GM21717 (cell line): ENCODE measurements around the gene RPE.

Experiments used
- ATAC-seq: cut with Tn5 transposase; IDR thresholded peaks from one replicate; pipeline ENCODE4 v1.9.1; 2021; ENCODE audit warnings: mild to moderate bottlenecking, moderate library complexity; ENCODE audit not compliant: unreplicated experiment

Gene RPE

DNA sequence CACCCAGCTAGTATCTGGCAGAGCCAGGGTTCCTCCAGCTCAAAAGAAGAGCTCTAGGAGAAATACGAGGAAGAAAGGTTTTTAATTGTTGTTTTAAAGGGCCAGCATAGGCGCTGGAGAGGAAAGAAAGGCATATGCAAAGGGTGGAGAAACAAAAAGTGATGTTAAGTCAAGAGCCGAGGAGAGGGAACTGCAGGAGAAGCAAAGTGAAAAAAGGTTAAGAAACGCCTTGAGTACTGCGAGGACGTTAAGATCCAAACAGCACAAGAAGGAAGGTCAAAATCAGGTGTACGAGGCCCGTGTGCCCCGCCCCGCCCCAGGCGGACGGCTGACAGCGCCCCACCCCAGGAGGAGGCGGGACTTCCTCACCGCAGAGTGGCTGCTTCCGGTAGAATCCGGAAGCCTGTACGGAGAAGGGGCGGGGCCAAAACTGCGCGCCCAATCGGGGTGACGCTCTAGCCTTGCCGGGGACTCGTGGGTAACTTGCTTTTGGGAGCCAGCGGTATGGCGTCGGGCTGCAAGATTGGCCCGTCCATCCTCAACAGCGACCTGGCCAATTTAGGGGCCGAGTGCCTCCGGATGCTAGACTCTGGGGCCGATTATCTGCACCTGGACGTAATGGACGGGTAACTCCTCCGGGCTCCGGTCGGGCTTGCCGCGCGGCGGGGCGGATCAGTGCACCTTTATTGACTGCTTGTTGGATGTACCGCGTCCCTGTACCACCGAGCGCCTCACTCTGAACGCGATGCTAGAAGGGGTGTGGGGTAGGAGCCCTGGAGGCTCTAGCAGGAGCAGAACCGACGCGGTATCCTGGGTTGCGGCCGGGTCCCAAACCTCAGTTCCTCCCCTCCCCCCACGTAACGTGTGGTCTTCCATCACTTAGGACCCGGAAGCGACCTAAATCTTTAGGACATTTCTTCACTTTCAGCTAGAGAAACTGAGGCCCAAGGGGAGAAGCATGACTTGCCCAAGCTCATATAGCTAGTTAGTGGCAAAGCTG lies at the start of gene RPE:
TSS of gene RPE (plus strand) at position 481 of the 1,000 bp plus-strand sequence. CDS start at position 505, 24 bp downstream.
- peak; percentile 100 for ATAC-seq

DNA sequence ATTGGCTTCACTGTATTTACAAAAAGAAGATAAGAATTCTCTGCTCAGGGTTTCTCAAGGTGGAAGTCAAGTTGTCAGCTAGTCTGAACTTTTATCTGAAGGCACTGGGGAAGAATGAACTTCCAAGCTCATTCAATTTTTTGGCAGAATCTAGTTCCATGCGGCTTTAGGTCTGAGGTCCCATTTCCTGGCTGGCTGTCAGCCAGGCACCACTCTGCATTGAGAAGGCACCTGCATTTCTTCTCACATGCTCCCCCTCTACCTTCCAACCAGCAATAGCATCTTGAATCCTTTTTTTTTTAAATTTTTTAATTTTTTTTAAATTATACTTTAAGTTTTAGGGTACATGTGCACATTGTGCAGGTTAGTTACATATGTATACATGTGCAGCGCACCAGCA lies 46.2 kb upstream of the RPE start:
- ATAC-seq: no peak

DNA sequence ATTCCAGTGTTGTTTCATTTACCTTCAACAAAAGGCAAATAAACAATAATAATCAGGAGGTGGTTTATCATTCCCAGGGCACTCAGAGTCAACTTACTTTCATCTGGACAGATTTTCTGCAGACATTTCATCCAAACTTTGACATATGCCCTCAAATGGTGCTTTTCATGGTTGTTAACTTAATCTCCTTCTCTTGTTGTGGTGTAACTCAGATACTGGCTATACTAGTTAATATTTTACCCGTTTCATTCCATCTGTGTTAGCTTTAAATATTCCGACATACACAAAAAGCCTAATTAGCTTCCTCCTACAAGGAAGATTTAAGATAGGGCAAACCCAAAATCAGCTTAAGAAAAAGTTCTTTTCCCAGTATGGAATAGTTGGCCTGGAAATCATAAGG lies 44.4 kb upstream of the RPE start:
- no peak for ATAC-seq

DNA sequence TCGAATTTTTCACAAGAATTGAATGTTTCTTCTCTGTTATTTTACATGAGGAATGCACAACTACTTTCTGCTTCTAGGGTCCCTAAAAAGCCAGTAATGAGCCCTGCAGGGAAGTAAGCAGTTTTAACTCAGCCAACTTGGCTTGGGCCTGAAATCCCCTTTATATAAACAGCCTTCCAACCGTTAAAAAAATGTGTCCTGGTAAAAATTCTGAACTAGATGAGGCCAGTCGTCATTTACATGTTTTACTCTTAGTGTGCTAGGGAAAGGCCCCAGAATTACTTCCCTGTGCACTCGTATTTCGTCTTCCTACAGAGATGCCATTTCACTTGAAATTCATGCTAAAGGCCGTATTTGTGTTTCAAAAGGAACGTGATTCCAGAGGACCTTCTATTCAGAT lies 42.4 kb upstream of the RPE start:
- ATAC-seq: no peak

DNA sequence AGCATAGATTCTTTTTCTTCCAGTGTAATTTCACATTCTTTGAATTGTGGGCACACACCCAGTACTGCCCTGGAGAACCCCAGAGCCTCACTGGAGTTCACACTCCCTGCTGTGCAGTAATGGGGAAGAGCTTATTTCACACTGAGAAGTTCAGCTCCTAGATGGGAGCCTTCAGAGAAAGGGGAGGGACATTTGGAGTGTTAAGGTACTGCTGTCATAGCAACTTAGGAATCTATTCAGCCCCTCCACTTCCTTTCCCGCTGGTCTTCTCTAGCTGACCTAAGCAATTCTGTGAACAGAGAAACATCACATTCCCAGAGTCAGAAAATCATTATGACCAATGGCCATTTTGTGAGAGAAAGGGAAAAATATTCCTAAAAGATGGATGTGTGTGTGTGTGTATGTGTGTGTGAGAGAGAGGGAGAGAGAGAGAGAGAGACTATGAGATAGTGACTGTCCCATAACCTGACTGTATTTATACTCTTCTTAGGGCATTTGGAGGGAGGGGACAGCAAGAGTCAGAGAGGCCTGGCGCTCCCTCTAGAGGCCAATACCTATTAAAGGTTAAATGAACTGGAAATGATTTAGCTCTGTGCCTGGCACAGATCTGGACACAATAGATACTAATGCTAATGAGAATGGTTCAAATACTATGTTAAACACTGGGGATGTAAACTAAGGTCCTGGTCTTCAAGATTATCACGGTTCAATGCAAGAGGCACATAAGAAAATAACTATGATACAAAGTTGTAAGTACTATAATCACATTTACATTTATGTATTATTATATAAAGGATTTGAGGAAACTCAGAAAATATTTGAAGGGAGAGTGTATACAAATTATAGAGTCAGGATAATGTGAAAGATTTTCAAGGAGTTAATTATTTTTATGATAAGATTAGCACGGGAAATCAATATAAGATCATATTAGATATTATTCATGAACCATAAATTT lies 41.5 kb upstream of the RPE start:
- peak; percentile 96 for ATAC-seq

DNA sequence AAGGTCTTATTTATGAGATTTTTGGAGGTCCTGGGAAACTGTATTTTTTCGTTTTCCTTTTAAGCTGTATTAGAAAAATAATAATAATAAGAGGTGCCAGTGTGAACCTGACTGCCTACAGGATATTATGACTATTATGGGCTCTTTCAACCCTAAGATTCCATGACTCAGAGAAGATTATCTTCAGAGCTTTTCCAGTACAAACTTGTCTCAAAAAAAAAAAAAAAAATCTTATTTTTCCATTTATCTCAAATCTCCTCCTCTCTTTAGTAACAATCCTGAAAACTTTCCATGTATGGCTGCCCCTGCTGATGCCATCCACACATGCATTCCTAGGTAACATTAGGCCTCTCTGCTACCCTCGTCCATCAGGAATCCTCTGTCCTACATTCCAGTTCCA lies 36.7 kb upstream of the RPE start:
- no peak for ATAC-seq

DNA sequence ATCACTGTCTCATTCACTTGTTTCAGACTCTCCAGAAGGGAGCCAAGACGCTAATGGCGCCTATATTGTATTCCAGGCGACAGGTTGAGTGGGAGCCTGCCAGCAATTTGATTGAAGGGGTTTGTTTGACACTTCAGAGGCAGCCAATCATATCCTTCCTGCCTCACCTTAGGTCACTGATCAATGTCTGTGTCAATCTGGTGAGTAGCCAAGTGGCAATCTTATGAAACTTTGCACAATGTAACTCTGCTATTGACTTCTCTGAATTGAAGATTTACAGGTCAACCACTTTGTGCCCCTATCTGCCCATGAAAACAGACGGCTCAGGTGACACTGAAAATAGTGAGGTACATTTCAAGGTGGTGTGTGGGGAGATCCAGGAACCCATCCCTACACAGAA lies 32.7 kb upstream of the RPE start:
- ATAC-seq: no peak

DNA sequence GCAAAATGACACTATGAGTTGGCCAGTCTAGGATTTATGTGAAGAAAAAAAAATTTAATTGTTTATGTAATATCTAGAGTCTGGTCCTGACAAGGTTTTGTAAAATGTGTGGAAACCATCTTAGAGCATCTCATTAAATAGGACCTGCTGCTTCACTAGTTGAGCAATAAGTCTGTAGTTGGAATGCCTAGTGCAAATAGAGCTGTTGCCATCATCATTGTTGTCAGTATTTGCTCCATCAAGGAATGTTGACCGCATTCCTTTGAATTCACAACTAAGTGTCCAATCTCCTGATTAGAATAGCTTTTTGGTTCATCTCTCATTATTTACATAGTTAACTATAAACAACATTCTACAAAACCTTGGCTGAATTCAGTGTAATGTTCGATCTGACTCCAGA lies 32.2 kb upstream of the RPE start:
- ATAC-seq: no peak

DNA sequence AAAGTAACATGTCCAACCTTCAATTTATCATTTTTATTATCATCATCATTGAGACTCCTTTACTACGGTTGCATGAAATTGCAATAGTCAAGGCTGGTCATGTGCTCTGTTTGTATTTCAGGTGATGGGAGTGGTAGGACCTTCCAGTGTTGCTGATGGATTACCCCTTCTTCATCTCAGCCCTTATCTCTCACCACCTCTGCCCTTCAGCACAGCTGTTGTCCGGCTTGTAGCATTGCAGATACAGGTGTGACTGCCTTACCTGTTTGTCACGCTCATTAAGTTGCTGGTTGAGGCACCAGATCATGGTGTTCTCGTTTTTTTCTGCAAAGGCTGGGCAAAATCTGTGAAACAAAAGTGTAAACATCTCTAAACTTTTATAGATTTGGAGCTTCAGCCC lies 31.7 kb upstream of the RPE start:
- no peak for ATAC-seq

DNA sequence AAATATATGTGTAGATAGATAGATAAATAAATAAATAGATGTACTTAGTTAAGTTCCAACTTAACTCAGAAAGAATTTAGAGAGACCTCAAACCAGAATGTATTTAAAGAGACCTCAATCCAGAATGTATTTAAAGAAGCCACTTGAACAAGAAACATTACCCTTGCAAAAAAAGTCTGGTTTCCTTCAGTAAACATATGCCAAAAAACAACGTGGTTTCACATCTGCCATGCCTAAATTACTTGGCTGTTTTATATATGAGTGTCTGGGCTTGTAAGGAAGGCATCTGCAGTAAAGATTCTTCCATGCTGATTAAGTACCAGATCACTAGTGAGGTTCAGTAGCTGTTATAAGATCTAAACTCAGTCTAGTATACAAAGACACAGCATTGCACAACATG lies 29.1 kb upstream of the RPE start:
- ATAC-seq: no peak

DNA sequence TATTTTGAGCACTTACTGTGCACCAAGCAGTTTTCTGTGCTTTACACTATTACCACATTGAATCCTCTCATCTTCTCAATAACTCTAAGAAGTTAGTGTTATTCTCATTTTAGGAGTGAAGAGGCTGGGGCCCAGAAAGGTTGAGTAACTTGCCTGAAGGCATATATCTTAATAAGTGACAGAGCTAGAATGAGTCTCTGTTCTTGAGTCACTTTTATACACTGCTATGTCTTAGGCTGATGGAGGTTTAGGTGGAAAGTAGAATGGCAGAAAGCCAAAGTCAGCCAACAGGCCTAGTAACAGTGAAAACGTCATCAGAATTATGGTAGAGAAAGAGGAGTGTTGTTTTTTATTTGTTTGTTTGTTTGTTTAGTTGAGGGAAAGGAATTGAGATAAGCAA lies 27.9 kb upstream of the RPE start:
- no peak for ATAC-seq

DNA sequence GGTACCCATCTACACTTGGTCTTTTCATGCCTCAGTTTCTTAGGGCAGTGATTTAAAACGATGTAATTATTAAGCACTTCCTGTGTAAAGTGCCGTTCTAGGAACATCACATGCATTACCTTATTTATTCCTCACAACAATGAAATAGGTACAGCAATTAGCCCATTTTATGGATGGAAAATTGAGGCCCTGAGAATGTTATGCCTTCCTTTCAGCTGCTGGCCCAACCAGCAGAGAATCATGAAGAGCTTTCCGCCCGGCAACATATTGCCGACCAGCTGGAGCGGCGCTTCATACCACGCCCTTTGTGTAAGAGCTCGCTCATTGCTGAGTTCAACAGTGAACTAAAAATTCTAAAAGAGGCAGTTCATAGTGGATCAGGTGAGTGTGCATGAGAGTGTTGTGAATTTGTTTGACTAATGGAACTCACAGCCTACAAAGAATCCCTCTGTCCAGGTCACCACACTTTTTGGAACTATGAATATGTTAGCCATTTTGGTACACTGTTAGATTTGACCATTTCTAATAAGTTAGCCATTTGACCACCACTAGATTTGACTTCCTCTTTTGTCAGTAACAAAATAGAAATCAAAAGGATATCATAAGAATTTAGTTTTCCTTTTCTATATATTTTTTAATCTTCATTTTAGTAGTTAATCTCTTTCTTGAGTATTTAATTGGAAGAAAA lies 25.6 kb upstream of the RPE start:
- no peak for ATAC-seq

DNA sequence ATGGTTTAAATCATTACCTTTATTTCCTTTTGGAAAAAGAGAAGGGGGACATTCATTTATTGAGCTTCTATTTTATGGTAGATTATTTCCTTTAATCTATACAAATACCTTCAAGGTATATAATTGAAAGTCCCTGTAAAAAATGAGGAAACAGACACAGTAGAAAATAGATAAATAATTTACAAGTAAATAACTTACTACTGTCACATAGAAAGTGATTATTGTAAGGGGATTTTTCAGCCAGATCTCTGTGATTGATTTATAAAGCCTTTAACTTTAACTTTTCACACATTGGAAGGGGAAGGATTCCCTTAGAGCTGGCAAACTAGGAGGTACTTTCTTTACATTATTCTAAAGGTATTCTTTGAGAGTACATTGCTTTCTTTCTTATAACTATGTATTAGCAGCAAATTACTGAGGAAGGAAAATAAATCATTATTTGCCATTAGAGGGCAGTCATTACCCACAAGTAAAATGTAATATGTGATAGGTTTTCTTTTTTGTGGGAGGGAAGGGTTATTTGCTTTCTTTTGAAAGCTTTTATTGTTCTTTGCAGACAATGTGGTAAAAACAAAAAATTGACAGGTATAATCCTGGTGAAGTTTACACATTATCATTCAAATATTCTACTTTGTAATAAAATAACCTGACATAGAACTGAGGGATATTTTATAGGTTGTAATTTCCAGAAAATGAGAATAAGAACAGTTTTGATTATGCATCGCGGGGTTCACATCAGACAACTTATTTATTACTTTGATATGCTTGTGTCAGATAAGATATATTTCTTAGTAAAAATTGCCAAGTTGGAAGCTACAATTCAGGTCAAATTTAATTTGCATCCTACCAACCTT lies 24.8 kb upstream of the RPE start:
- ATAC-seq: no peak

DNA sequence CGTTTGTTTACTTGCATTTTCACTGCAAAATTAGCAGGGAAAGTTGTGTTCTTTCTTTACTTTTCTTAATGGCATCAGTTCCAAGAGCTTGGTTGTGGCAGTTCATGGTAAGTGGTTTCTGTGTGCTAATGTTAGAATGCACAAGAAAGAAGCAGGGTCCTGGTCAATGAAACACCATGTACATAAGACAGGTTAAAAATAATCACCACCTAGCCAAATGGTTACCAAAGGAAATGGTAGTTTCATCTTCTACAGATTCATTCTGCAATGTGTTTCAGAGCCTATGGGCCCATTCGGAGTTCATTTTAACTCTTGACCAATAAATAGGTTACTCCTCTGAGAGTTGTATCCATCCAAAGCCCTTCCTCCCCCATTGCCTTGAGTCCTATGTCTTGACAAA lies 18.1 kb upstream of the RPE start:
- ATAC-seq: no peak

DNA sequence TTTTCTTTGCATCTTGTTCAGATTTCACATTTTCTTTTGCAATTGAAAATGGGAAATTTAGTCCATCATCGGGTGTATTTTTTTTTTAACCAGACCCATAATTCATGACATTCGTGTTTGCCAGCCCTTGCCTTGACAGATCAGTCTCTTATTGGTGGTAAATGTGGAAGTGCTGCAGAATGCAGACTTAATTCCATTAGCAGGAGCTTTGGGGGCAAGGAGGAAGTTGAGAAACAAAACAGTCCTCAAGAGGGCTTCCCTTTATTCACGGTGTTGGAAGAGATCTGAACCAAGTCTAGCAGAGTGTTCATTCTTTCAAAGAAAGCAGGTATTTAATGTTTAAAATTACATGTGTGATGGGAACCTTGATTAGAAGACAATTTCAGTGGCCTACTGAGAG lies 16.6 kb upstream of the RPE start:
- no peak for ATAC-seq

DNA sequence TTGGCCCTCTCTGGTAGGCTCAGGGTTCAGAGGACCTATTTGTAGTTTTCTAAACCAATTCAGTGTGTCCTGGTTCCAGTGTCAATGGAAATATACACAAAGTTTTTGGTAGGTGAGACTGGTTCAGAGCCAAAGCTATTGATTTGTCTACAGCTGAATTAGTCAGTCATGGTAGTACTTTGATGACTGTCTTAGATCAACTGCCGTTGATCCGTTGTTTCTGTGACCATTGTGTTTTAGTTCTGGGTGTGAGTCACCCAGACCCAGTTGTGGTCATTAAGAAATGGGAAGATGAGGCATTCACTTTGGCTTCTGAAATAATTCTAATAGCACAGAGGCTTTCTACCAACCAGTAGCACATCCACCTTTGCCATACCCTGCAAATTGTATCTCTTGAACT lies 16.0 kb upstream of the RPE start:
- no peak for ATAC-seq

DNA sequence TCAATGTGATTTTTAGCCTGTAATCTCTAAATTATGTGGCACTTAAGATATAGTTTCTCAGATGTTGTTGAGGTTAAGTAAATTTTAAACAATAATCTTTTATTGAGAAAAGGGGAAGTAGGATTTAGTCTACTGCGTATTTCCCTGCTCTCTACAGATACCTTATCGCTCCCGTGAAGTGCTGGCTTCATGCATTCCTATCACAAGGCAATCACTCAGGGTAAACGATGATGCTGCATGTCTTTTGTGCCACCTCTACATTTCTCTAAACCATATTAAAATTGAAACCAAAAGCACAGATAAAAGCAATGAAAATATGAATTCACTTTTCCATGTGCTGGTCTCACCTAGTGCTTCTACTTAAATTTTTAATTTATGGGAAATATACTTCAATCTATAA lies 14.4 kb upstream of the RPE start:
- ATAC-seq: no peak

DNA sequence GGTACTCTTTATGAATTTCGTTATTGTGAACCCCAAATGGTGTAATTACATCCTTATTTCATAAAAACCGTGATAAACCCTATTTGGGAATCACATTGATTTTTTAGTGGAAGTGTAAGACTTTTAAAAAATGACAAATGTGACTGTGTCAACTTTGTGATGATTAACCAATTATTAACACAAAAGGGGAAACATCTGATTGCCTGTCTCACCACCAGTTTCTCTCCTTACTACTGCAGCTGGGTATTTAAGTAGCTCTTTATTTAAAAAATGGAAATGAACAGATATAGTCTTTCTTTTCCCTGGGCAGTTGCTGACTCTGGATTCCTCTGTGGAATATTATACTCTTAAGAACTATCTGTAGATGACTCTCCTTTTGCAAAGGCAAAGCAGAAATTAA lies 11.6 kb upstream of the RPE start:
- no peak for ATAC-seq

DNA sequence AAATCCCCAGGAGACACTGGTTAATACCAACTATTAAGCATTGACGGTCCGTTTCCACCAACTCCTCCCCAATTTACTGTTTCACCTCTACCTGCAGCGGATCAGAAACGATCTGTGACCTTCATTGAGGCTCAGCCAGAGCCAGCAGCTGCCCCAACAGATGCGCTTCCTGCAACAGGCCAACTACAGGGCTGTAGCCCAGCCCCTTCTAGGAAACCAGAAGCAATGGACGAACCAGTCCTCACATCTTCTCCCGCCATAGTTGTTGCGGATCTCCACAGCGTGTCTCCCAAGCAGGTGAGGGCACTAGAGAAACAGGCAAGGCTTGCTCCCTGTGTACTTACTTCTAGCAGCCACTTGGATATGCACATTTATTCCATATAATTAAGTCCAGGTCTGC lies 8.5 kb upstream of the RPE start:
- ATAC-seq: no peak

DNA sequence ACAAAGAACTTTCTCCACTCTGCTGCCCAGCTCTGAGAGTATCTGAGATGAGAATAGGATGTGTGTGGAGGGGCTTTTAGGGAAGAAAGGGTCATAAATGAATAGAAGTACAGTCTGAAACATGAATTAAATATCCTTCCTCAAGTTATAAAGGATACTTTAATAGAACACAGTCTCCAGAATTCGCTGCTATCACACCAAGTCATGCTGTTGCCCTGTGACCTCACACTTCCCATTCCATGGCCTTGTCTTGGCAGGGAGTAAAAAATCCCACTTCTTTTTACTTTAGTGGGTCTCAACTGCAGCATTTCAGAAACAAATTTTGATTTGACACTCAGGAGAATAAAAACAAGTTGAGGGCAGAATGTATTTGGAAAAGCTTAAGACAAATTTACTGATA lies 3.8 kb upstream of the RPE start:
- ATAC-seq: no peak
